ENCODE measurements around the gene GUCD1. TPM values are rescaled to one million over a fixed set of nuclear protein-coding genes. Genes with fewer than 3 reads are reported as not detected.

Gene GUCD1
- total and polyA plus RNA-seq, 9 of the 15 experiments (the other 6 are each of a cell fraction or from before 2014, with no cell fraction given): 31.5 to 67.8 (median 50.3) TPM

DNA sequence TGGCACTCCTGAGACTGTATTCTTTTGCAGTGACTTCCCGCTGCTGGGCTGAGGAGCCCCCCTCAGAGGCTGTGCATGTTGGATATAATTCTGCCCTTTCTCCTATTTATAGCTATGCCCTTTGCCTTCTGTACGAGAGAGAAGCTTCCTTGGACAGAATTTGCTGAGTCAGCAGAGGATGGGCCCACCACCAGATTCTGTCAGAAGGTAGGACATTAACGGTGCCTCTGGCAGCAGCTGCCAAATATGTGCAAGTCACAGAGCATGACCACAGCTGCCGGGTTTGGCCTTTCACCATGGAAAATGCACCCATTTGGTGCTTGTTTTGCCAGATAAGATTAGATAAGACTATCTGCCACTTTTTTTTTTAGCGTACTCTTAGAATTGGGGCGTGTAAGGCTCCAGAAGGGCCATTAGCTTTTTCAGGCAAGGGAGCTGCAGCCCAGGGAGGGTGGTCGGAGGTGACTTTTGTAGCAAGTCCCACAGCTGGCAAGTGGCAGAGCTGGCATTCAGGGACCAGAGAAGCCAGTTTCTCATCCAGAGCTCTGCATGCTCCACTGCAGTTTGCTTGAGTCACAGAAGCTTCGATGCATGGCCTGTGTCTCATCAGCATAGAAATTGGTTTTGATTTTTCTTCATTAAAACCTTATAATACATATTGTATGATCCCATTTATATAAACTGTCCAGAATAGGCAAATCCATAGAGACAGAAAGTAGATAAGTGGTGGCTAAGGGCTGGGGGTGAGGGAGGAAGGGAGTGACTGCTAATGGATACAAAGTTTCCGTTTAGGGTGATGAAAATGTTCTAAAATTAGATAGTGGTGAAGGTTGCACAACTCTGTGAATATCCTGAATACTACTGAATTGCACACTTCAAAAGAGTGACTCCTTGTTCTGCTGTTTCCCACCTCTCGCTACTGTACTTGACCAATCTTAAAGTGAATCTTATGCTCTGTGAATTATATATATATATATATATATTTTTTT is 44.0 kb downstream of the GUCD1 start (continued):
- TF ChIP-seq MGA (IDR thresholded peaks at IDR 0.05): no peak
- TF ChIP-seq, protein P1, sequence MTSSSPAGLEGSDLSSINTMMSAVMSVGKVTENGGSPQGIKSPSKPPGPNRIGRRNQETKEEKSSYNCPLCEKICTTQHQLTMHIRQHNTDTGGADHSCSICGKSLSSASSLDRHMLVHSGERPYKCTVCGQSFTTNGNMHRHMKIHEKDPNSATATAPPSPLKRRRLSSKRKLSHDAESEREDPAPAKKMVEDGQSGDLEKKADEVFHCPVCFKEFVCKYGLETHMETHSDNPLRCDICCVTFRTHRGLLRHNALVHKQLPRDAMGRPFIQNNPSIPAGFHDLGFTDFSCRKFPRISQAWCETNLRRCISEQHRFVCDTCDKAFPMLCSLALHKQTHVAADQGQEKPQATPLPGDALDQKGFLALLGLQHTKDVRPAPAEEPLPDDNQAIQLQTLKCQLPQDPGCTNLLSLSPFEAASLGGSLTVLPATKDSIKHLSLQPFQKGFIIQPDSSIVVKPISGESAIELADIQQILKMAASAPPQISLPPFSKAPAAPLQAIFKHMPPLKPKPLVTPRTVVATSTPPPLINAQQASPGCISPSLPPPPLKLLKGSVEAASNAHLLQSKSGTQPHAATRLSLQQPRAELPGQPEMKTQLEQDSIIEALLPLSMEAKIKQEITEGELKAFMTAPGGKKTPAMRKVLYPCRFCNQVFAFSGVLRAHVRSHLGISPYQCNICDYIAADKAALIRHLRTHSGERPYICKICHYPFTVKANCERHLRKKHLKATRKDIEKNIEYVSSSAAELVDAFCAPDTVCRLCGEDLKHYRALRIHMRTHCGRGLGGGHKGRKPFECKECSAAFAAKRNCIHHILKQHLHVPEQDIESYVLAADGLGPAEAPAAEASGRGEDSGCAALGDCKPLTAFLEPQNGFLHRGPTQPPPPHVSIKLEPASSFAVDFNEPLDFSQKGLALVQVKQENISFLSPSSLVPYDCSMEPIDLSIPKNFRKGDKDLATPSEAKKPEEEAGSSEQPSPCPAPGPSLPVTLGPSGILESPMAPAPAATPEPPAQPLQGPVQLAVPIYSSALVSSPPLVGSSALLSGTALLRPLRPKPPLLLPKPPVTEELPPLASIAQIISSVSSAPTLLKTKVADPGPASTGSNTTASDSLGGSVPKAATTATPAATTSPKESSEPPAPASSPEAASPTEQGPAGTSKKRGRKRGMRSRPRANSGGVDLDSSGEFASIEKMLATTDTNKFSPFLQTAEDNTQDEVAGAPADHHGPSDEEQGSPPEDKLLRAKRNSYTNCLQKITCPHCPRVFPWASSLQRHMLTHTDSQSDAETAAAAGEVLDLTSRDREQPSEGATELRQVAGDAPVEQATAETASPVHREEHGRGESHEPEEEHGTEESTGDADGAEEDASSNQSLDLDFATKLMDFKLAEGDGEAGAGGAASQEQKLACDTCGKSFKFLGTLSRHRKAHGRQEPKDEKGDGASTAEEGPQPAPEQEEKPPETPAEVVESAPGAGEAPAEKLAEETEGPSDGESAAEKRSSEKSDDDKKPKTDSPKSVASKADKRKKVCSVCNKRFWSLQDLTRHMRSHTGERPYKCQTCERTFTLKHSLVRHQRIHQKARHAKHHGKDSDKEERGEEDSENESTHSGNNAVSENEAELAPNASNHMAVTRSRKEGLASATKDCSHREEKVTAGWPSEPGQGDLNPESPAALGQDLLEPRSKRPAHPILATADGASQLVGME (CRISPR knock-in tag; IDR thresholded peaks at IDR 0.05): no peak
- TF ChIP-seq SIX5 (IDR thresholded peaks at IDR 0.05; ENCODE audit: borderline replicate concordance in 1 of 2, insufficient read depth in 1 of 2, low read depth in 1 of 2, low read length in 2 of 2): no peak
- TF ChIP-seq MEF2D (tag; conservative IDR thresholded peaks at IDR 0.05; ENCODE audit: low read depth): peak; percentile 94
- TF ChIP-seq ZBTB34 (CRISPR knock-in tag; IDR thresholded peaks at IDR 0.05): peak; percentile 99
- no peak for TF ChIP-seq RUNX1 (IDR thresholded peaks at IDR 0.05; ENCODE audit: low read depth)
